Activated CD8-positive, alpha-beta T cell treated with anti-CD3 and anti-CD28 coated beads, Interleukin-2, amount 10 ng/mL, durations not matched to agents 7 days and 5 days (primary cell): Measurements from ENCODE around the gene TBC1D16. TPM values are rescaled to one million over a fixed set of nuclear protein-coding genes. Genes with fewer than 3 reads are reported as not detected.

Experiments used
- ATAC-seq: fragments of 150-1000 bp; cut with Tn5 transposase; one replicate; pipeline ENCODE4 v1.10.0; 2021; ENCODE audit warnings: moderate library complexity
- CTCF ChIA-PET: fragments of 350-600 bp; sonication (Branson Sonifier 250); formaldehyde crosslinking; loops from one replicate; lab custom pipeline; 2021; ENCODE audit warnings: antibody characterized with exemption; lab: Charles Lee
- POLR2A ChIA-PET: fragments of 350-600 bp; sonication (Branson Sonifier 250); formaldehyde crosslinking; loops from one replicate; lab custom pipeline; 2021; ENCODE audit warnings: antibody characterized with exemption; lab: Charles Lee
- DNase-seq: peaks from one replicate; pipeline ENCODE4 v3.0.0-alpha.2; 2020
- H3K27ac Mint-ChIP-seq: one replicate; pipeline ENCODE4 v1.8.0; 2021; ENCODE audit warnings: mild to moderate bottlenecking, mixed read lengths
- H3K27me3 Mint-ChIP-seq: one replicate; pipeline ENCODE4 v1.8.0; 2021; ENCODE audit warnings: low read depth, mixed read lengths
- H3K36me3 Mint-ChIP-seq: one replicate; pipeline ENCODE4 v1.8.0; 2021; ENCODE audit warnings: low read depth, mixed read lengths
- H3K4me1 Mint-ChIP-seq: one replicate; pipeline ENCODE4 v1.8.0; 2021; ENCODE audit warnings: low read depth, mixed read lengths
- H3K4me3 Mint-ChIP-seq: one replicate; pipeline ENCODE4 v1.8.0; 2021; ENCODE audit warnings: mild to moderate bottlenecking, mixed read lengths
- H3K9me3 Mint-ChIP-seq: one replicate; pipeline ENCODE4 v1.8.0; 2022; ENCODE audit warnings: mixed read lengths; ENCODE audit not compliant: insufficient read depth
- total RNA-seq, 2 experiments: library from RNA; stranded (reverse); gene quantifications; one replicate each; pipeline ENCODE4 v1.2.3, GENCODE V29; 2021

Gene TBC1D16
- total RNA-seq, 2 experiments from 2014 or later, result 1.3 to 2.1 TPM

DNA sequence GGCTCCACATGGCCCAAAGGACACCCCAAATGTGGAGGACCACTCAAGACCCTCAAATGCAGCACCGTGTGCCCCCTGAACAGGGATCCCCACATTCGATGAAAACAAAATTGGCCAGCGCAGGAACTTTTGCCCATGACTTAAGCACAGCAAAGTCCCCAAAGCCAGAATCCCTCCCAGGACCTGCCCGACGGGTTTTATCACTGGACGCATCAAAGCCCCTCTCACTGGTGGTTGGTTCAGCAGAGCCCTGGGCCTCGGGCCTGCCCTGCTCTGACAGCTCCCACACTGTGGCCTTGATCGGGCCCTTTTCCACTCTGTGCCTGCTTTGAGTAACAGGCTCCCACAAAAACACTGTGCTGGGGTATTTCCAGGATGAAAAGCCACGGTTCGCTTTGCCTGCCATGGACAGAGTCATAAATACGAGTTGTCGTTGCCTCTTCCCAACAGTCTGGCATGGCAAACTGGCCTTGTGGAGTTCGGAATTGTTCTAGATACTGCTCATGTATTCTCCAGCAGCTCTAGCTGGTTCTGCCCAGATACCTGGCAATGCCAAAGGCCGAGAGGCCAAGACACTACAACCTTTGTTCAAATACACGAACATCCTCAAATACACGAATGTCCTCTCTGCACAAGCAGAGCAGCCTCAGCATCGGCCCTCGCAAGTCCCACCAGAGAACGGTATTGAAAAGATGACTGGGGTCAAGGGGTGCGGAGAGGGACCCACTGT, 46.4 kb downstream of the TBC1D16 start:
- DNase-seq, result no peak
- Mint-ChIP-seq H3K9me3 (no peaks in the 10 kb centered on the region), H3K27ac (no peak overlapping the region), H3K4me1 (peaks cover 29% of the 10 kb centered on the region), H3K27me3 (no peaks in the 10 kb centered on the region), H3K4me3 (no peak overlapping the region), H3K36me3 (no peaks in the 10 kb centered on the region)
- ChIA-PET CTCF (no interaction called here), POLR2A (no interaction called here)
- no peak for ATAC-seq

DNA sequence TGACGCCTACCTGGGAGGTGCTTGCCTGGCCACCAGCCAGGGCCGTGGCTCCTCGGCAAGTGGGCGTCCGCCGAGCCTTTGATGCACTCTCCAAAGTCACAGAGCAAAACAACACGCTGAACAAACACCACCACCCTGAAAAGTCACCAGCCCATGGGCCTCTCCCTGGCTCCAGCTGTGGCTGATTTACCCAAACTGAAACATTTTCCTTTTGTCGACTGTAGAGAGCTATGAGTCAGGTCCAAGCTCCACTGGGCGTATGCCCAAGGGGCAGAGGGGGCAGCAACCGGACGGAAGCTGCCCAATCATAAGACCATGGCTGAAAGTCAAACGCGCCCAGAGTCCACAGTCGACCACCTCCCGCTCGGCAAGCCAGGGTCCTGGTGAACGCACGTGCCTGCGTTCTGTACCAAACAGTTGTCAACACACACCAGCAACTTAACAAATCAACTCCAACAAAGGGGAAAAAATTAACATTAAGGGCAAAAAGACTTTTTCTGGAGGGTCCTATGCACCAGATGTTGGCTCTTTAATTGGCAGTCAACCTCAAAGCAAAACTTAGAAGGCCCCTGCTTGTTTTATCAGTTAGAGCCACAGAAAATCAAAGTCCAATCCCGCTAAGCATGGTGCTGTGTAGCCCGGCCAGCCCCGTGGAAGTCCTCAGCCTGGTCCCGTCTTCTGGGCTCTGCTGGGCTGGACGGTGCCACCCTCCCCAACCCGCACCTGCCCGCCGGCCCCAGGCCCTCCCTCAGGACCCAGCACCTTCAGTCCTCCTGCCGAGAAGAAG, 47.3 kb downstream of the TBC1D16 start:
- H3K36me3 Mint-ChIP-seq, result no peaks in the 10 kb centered on the region
- no peak overlapping the region for H3K27ac Mint-ChIP-seq
- no peaks in the 10 kb centered on the region for H3K9me3 Mint-ChIP-seq
- H3K4me1 Mint-ChIP-seq, result peaks cover 21% of the 10 kb centered on the region
- ChIA-PET POLR2A (no interaction called here), CTCF (interaction anchor here (1.0 kb wide), 1 partner anchor 18 kb away, joined by 3 read pairs; no protein-coding TSS in a partner anchor)
- ATAC-seq, result no peak
- H3K4me3 Mint-ChIP-seq, result no peak overlapping the region
- no peak for DNase-seq
- no peaks in the 10 kb centered on the region for H3K27me3 Mint-ChIP-seq

DNA sequence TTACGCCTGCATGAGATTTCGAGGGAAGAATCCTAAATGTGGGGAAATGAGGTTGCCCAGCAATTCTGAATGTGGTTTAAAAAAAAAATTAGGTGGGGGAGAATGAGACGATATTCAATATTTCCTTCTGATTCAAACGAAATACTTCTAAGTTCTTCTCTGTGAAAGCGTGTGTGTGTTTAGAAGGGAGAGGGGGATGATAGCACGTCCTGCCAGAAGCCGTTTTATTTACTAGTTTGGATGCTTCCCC, 47.8 kb downstream of the TBC1D16 start:
- ATAC-seq, result no peak
- CTCF ChIA-PET, result interaction anchor here (1.0 kb wide), 1 partner anchor 18 kb away, joined by 3 read pairs; no protein-coding TSS in a partner anchor
- H3K4me1 Mint-ChIP-seq, result peaks cover 16% of the 10 kb centered on the region
- no peaks in the 10 kb centered on the region for H3K36me3 Mint-ChIP-seq
- DNase-seq, result no peak
- no peak overlapping the region for H3K27ac Mint-ChIP-seq
- H3K4me3 Mint-ChIP-seq, result no peak overlapping the region
- no peaks in the 10 kb centered on the region for H3K9me3 Mint-ChIP-seq
- POLR2A ChIA-PET, result no interaction called here
- no peaks in the 10 kb centered on the region for H3K27me3 Mint-ChIP-seq

DNA sequence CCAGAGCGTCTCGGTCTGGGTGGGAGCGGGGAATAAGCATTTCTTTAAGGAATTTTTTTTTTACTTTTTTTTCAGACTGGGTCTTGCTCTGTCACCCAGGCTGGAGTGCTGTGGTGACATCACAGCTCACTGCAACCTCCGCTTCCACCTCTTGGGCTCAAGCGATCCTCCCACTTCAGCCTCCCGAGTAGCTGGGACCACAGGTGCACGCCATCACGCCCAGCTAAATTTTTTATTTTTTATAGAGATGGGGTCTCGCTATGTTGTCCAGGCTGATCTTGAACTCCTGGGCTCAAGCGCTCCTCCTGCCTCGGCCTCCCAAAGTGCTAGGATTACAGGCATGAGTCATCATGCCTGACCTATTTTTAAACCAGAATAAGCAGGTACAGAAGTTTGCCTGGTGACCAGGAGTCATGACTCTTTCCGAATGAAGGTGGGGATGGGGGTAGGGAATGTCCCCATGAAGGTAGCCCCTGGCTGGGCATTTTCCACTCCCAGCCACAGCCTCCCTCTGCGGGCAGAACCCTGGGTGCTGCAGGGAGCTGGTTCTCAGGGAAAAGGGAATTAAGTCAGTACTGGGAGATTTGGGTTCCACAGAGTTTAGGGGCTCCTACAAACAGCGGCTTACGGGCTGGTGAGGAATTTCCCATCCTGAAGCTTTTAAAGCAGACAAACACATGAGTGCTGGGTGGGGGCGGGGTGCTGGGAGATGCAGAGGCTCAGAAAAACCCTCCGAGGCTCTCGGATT, 48.3 kb downstream of the TBC1D16 start:
- ChIA-PET POLR2A (no interaction called here), CTCF (interaction anchor here (1.6 kb wide), 1 partner anchor 10 kb away, joined by 4 read pairs; no protein-coding TSS in a partner anchor)
- ATAC-seq (no peak), DNase-seq (no peak)
- Mint-ChIP-seq H3K36me3 (no peaks in the 10 kb centered on the region), H3K27ac (no peak overlapping the region), H3K4me1 (peaks cover 11% of the 10 kb centered on the region), H3K4me3 (no peak overlapping the region), H3K27me3 (no peaks in the 10 kb centered on the region), H3K9me3 (no peaks in the 10 kb centered on the region)

DNA sequence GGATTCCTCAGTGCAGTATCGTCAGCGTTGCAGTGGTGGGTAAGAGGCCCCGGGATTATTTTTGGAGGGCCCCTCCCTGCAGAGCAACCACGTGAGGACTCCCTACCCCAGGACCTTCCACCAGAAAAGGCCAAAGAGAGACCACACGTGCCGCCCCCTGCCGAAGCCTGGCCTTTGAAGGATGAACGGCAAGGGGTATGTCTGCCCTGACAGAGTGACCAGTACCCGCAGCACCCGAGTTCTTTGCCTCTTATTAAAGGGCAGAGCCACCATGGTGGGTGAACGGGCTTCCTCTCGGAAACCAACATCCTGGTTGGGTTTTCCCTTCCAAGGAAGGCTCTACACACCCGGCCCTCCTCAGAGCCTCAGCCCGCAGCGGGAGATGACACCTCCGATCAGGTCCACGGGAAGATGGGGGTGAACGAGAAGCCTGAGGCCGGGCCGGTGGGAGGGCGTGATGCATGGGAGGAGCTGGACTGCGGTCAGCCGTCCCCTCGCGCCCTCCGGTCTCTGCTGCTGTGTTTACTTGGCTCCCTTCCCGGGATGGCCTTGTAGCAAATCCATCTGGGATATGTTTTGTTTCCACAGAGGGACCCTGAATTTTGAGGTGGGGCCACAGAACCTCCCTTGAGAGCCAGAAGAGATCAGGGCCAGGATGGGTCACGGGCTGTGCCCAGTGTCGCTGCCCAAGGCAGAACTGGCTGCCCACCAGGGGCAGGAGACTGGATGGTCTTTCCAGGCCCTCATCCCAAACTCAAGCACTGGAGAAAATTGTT, 49.1 kb downstream of the TBC1D16 start:
- H3K9me3 Mint-ChIP-seq, result no peaks in the 10 kb centered on the region
- peaks cover 7% of the 10 kb centered on the region for H3K4me1 Mint-ChIP-seq
- H3K4me3 Mint-ChIP-seq, result no peak overlapping the region
- H3K27ac Mint-ChIP-seq, result no peak overlapping the region
- H3K27me3 Mint-ChIP-seq, result no peaks in the 10 kb centered on the region
- H3K36me3 Mint-ChIP-seq, result no peaks in the 10 kb centered on the region
- ATAC-seq (no peak), DNase-seq (no peak)
- CTCF ChIA-PET, result interaction anchor here (0.9 to 1.6 kb wide), 2 partner anchors 11 to 241 kb away, joined by 3 to 4 read pairs; no protein-coding TSS in a partner anchor
- POLR2A ChIA-PET, result no interaction called here

DNA sequence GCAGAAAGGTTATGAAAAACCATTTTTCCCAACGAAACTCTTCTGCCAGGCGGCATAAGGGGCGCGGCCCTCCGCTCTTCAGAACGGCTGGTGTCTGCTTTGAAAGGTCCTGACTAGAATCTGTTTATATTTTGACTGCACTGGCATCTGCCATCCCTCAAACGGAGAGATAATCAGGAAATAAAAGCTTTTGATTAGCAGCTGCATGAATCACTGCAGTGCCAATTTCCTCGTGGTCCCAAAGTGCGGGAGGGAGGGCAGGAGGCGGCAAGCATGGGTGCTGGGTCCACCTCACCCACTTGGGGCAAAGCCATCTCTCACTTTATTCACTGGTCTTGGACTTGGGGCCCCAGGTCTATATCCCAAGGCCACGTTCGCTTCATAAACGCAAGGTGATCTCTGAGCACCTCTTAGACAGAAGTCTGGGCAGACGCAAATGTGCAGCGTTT, 49.7 kb downstream of the TBC1D16 start:
- H3K9me3 Mint-ChIP-seq, result no peaks in the 10 kb centered on the region
- ChIA-PET CTCF (interaction anchor here (0.8 to 1.6 kb wide), 4 partner anchors 11 to 240 kb away, joined by 3 to 6 read pairs (median 4); no protein-coding TSS in a partner anchor), POLR2A (no interaction called here)
- no peak overlapping the region for H3K4me3 Mint-ChIP-seq
- H3K27me3 Mint-ChIP-seq, result no peaks in the 10 kb centered on the region
- DNase-seq, result no peak
- H3K4me1 Mint-ChIP-seq, result peaks cover 3% of the 10 kb centered on the region
- no peaks in the 10 kb centered on the region for H3K36me3 Mint-ChIP-seq
- ATAC-seq, result no peak
- H3K27ac Mint-ChIP-seq, result no peak overlapping the region

DNA sequence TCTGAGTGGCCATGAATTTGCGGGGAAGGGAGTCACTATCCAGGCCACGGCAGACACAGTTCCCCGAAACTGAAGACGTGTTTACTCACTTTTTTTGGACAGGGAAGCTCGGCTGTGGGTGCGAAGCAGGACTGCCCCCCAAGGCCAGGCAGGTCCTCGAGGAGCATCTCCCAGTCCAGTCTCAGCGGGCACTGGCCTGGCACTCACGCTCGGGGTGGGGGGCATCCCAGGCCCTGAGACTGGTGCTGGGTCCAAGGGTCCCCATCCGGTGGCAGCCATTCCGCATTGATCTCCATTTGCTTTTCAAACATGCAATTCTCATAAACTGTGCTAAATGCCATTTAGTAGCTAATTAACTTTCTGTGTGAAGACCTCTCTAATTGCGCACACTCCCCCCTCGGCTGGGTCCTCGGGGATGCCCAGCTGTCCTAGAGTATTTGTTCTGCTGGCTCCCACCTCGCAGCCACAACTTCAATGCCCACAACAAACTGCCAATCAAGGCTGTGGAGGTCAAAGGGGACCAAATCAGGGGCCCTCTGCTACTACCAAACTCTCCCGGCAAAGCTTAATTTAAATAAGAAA, 50.2 kb downstream of the TBC1D16 start:
- Mint-ChIP-seq H3K27me3 (no peaks in the 10 kb centered on the region), H3K9me3 (no peaks in the 10 kb centered on the region), H3K27ac (no peak overlapping the region), H3K4me1 (no peaks in the 10 kb centered on the region), H3K36me3 (no peaks in the 10 kb centered on the region), H3K4me3 (no peak overlapping the region)
- ATAC-seq (no peak), DNase-seq (no peak)
- CTCF ChIA-PET, result interaction anchor here (0.8 to 1.4 kb wide), 4 partner anchors 9 to 240 kb away, joined by 3 to 6 read pairs (median 3); no protein-coding TSS in a partner anchor
- POLR2A ChIA-PET, result no interaction called here

DNA sequence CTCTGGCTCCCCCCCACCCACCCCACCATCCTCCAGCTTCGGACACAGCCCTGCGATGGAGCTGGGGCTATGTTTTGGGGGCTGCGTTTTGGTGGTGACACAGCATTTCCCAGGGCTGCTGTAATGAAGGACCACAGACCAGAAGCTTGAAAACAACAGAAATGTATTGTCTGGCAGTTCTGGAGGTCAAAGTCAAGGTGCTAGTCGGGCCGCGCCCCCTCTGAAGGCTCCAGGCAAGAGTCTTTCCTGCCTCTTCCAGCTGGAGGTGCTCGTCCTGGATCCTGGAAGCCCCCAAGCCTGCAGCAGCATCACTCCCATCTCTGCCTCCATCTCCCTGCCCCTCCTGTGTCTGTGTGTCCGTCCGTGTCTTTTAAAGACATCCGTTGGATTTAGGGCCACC, 50.8 kb downstream of the TBC1D16 start:
- H3K27ac Mint-ChIP-seq, result no peak overlapping the region
- ChIA-PET CTCF (interaction anchor here (0.8 to 1.4 kb wide), 3 partner anchors 9 to 23 kb away, joined by 3 to 6 read pairs (median 3); no protein-coding TSS in a partner anchor), POLR2A (no interaction called here)
- H3K27me3 Mint-ChIP-seq, result no peaks in the 10 kb centered on the region
- no peaks in the 10 kb centered on the region for H3K36me3 Mint-ChIP-seq
- H3K9me3 Mint-ChIP-seq, result no peaks in the 10 kb centered on the region
- ATAC-seq, result no peak
- no peaks in the 10 kb centered on the region for H3K4me1 Mint-ChIP-seq
- DNase-seq, result no peak
- no peak overlapping the region for H3K4me3 Mint-ChIP-seq

DNA sequence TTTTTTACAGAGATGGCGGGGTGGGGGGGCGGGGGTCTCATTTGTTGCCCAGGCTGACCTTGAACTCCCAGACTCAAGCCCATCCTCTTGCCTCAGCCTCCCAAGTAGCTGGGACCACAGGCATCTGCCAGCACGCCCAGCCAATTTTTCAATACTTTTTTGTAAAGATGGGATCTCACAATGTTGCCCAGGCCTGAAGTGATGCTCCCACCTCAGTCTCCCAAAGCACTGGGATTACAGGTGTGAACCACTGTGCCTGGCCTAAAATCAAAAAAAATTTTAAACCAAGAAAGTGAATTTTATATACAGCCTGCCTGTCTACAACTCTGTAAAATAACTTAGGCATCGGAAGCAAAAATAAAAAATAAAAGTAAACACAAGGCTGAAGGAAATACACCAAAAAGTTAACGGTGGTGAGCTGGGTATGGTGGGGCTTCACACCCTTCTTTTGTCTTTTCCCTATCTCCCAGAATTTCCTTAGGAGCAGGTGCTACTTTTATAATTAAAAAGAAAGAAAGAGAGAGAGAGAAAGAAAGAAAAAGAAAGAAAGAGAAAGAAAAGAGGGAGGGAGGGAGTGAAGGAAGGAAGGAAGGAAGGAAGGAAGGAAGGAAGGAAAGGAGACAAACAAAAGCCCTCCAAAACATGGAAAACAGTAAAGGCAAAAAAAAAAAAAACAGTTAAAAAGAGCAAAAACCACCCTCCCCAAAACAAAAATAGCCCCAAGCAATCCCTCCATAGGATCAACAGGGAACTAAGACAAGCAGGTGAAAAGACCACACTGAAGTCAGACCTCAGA, 51.4 kb downstream of the TBC1D16 start:
- POLR2A ChIA-PET, result no interaction called here
- Mint-ChIP-seq H3K4me3 (no peak overlapping the region), H3K27ac (no peak overlapping the region), H3K27me3 (no peaks in the 10 kb centered on the region), H3K4me1 (no peaks in the 10 kb centered on the region), H3K36me3 (no peaks in the 10 kb centered on the region), H3K9me3 (no peaks in the 10 kb centered on the region)
- CTCF ChIA-PET, result interaction anchor here (1.2 kb wide), 1 partner anchor 10 kb away, joined by 3 read pairs; no protein-coding TSS in a partner anchor
- DNase-seq, result no peak
- no peak for ATAC-seq

DNA sequence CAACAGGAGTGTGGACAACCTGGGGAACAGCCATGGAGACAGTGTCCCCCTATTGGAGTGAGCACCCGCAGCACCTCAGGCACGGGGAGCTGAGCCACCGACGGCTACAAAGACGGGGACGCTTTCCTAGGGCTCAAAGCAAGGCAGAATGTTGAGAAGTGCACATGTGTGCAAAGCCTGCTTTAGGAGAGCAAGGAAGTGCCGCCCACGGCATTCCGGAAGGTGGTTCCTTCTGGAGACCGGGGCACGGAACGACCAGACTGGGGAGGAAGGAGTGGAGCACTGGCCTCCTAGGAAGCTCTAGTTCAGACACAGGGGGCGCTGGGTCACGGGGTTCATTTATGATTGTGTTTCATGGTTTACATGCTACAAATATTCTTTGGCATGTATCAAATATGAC, 52.2 kb downstream of the TBC1D16 start:
- H3K27me3 Mint-ChIP-seq, result no peaks in the 10 kb centered on the region
- POLR2A ChIA-PET, result no interaction called here
- ATAC-seq, result no peak

More for the DNA sequence above, 52.2 kb downstream of the TBC1D16 start:
- no peak for DNase-seq
- no peaks in the 10 kb centered on the region for H3K36me3 Mint-ChIP-seq
- H3K4me3 Mint-ChIP-seq, result no peak overlapping the region
- H3K4me1 Mint-ChIP-seq, result no peaks in the 10 kb centered on the region
- no peak overlapping the region for H3K27ac Mint-ChIP-seq
- H3K9me3 Mint-ChIP-seq, result no peaks in the 10 kb centered on the region
- CTCF ChIA-PET, result interaction anchor here (0.8 kb wide), 1 partner anchor 9 kb away, joined by 3 read pairs; no protein-coding TSS in a partner anchor
